Stimulated activated CD4-positive, alpha-beta T cell treated with anti-CD3 and anti-CD28 coated beads, Interleukin-4, amount 100 ng/mL, for 48 hours (primary cell): ENCODE data around the gene DDX56.
"Not testable (repeated sequence)": the region's sequence is repeated elsewhere in the genome, so short reads cannot be mapped to it uniquely, and the experiment has no call there.

Experiments used
- DNase-seq, 2 donors: peaks; one replicate each; pipeline ENCODE4 v3.0.0-alpha.2; 2020; ENCODE audit warnings: low read depth in 2 of 2

The DDX56 gene

GRCh38 chr7:44597181-44597580 is 23.5 kb upstream of the DDX56 start:
- not testable (repeated sequence) for DNase-seq

DNA sequence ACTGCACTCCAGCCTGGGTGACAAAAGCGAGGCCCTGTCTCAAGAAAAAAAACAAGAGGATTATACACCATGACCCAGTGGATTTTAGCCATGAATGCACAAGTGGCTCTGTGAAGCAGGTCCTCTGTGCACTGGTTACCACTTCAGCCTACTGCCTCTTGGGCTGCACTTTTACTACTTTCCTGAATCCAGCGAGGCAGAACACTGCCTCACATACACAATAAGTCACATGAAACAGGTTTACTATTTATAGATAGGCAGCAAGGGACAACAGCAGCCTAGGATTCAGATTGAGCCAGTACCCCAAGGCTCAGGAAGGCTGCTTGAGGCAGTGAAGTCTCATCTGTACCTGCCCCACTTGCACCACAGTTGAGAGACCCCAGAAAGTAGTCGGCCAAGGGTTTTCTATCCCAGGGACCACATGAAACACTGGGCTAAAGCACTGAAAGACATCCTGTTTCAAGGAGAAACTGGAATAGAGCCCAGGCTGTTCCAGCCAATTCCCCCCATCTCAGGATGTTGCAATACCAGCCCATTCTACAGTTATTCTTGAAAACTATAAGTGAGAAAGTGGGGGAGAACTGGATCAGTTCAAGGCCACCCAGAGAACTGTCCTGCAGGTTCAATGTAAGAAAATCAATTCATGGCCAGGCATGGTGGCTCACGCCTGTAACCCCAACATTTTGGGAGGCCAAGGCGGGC is 22.4 kb upstream of the DDX56 start:
- DNase-seq = no peak

DNA sequence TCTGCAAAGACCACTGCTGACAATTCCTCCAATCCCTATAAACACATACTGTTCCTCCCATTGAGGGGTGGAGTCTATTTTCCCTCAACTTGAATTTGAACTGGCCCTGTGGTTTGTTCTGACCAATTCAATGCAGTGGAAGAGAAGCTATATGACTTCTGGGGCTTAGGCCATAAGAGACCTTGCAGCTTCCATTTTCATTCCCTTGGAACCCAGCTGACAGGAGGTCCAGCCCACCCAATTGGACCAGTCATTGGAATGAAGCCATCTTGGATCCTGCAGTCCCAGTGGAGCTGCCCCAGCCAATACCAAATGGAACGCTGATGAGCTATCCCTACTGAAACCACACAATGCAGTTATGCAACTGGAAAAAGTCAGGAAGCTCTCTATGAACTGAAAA is 17.2 kb upstream of the DDX56 start:
- no peak for DNase-seq

- DNase-seq = peak; percentile 22 to 43
These were observed 14.4 kb upstream of the DDX56 start for GRCh38 chr7:44587843-44588711.

DNA sequence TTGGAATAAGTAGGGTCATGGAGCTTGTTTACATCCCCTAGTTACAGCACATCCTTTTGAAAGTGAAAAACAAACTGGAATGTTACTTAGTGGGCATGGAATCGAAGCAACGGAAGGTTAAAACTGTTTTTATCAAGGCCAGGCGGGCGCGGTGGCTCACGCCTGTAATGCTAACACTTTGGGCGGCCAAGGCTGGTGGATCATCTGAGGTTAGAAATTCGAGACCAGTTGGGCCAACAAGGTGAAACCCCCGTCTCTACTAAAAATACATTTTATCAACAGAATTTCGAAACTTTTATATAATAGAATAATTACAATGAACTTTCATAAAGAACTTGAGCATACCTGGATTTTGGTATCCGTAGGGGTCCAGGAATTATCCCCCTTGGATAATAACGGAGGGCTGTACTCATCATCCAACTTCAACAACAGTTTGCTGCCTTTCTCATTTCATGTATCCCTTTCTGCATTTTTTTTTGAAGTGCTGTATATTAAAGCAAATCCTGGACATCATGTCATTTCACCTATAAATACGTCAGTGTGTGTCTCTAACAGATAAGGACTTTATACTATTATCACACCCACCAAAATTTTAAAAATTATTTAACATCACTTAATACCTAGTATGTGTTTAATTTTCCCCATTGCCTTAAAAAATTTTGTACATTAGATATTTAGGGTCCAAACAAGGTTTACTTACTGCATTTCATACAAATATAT is 9.6 kb upstream of the DDX56 start:
- no peak for DNase-seq

- peak; percentile 100 for DNase-seq
These were observed 8.3 kb upstream of the DDX56 start, which contains the start of gene TMED4 for GRCh38 chr7:44581879-44582603. Gene TMED4 (minus strand): TSS chr7:44582231. CDS start chr7:44582206, 25 bp downstream.

- DNase-seq = peak; percentile 29 to 40
These were observed 7.5 kb upstream of the DDX56 start for GRCh38 chr7:44580945-44581878.

GRCh38 chr7:44576228-44576627 is 2.5 kb upstream of the DDX56 start:
- no peak for DNase-seq

DNA sequence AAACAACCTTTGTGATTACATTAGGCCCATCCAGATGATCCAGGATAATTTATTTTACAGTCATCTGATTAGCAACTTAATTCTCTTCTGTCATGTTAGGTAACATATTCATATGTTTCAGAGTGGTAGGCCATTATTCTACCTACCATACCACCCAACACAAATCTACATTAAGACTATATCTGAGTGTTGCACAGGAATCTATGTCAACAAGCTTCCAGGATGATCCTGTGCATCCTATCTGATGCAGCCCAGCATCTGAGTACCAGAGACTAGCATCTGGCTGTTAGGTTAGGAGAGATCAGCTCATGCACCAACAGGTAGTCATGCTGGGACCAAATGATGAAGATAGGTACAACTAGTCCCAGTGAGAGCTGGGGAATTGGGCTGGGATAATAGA is 1.3 kb upstream of the DDX56 start:
- DNase-seq = no peak

DNA sequence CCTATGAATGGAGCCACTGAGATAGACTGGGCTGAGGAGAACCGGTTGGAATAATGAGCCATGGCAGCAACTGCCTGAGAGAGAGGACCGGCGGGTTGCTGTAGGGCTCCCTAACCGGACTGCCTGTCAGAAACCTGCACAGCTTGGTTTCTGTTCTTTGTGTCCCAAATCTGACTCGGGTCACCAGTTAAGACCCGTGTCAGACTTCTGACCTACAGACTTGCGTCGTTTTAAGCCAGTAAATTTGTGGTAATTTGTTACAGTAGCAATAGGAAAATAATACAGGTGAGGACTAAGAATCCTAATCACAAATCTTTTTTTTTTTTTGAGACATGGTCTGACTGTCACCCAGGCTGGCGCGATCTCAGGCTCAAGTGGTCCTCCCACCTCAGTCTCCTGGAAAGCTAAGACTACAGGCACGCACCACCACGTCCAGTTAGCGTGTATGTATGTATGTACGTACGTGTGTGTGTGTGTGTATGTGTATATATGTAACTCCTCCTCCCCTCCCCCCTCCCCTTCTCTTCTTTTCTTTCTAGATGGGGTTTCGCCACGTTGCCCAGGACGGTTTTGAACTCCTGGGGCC is 672 bp upstream of the DDX56 start:
- no peak for DNase-seq

DNA sequence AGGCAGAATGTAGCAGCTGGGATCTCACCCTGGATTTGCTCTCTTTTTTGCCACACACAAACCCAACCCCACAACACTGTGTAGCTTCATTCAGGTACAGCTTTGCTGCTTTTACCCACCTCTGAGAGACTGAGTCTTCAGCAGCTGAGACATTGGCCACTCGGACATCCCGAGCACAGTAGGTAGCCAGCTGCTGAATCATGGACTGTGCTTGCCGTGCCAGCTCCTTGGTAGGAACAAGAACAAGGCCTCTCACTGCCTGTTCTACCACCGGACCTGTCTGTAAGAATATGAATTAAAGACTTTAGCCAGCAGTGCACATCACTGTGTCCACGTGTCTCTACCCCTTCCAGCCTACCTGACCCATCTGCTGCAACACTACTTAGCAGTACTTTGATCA is 937 bp downstream of the DDX56 start:
- DNase-seq = no peak

DNA sequence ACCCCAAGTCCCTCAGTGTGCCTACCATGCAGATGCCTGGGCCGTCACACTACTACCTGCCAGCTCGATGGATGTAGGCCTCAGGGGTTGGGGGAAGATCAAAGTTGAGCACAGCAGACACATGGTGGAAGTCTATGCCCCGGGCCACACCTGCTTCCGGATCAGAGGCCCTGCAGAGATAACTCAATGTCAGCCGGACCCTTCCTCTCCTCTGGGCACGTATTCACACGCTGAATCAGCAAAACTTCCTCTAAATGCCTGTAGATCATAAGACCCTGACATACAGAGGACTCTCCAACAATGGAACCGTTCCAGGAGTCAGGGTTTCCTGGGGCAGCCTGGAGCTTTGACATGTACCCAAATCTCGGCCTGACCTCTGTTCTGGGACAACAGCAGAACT is 3.7 kb downstream of the DDX56 start:
- no peak for DNase-seq

GRCh38 chr7:44568771-44569560 is 4.7 kb downstream of the DDX56 start:
- no peak for DNase-seq

- no peak for DNase-seq
These were observed 5.8 kb downstream of the DDX56 start for GRCh38 chr7:44567884-44568283.

- DNase-seq = no peak
These were observed 7.0 kb downstream of the DDX56 start for GRCh38 chr7:44566680-44567079.

DNA sequence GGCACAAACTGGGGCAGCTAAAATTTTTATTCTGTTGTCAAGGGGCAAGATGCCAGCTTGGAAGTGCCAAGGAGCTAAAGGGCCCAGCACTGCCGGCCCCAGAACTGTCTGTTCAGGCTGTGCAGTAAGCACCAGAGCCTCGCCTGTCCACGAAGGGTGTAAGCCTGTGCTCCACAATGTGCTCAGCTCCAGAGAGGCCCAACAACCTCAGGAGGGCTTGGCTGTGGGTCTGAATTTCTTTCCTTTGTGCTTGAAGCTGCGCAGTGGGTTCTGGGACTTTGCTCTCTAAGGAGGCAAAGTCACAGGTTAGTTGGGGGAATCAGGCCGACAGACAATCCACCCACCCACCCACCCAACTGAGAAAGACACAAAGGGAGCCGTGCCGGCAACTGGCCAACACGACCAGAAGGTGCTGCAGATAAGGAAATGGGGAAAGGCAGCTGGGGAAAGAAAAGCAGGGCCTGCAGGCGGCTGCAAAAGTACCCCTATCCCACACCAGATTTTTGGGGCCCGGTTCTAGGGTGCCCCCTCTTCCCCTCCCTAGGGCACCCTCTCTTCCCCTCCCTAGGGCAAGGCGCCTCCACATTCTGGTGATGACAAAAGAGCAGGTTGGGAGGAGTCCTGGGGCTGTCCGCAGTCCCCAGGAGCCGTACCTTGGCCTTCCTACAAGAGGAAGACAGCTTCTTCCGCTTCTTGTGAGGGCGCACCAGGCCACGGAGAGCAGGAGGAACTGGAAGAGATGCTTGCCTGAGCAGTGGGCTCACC is 7.7 kb downstream of the DDX56 start:
- no peak for DNase-seq

DNA sequence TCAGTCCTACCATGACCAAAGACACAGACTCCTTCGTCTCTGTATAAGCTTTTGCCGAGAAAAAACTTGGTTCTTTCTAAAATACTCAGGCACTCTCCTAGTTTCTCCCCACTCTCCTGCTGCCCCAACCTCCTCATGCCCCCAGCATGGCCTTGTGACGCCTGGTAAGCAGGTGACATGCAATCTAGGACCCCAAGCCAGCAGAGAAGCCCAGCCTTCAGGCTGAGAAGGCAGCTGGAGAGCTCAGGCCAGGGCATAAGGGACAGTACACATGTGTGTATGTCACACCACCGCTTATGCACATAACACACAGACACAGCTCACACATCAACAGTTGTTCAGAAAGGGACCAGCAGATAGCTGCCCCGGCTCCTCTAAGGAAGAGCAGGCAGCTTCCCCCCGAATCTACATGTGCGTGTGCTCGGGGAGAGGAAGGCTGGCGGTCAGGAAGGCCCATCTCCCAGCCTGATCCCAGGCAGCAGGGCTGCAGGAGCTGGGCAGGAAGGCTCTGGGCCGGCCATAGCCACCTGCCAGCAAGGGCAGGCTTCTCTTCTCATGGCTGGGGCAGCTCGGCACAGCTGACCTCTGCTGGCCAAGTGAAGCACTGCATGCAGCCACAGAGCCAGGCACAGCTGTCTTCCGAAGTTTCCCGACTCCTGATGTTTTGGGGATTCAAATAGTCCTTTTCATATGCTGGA is 8.5 kb downstream of the DDX56 start:
- peak; percentile 52 to 54 for DNase-seq

DNA sequence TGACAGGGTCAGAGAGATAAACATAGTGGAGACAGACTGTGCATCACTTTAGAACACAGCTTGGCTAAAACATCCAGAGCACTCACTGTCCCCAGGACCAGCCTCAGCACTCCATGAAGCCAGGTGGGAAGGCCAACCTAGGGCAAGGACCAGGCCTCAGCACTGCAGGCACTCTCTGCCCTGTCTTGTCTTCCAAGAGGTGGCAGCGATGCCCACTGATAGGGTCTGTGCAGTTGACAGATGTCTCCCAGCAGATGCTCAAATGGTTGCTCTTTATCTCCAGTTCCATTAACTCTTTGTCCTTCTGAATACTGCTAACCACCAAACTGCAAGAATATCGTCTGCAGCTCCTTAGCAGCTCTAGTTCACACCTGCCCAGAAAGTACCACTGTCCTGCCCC is 9.1 kb downstream of the DDX56 start:
- DNase-seq = no peak
